H1 (cell line): Measurements from ENCODE around the gene PRSS22. TPM values are rescaled to one million over a fixed set of nuclear protein-coding genes. Genes with fewer than 3 reads are reported as not detected.

Source experiments
- CEBPB ChIP-seq: IDR thresholded peaks from 2 replicates; pipeline ENCODE4 v1.6.1; 2012; ENCODE audit warnings: low read depth, low read length
- EGR1 ChIP-seq: IDR thresholded peaks from 2 replicates; pipeline ENCODE4 v1.6.1; 2011; ENCODE audit warnings: low read depth, low read length, borderline replicate concordance
- SP1 ChIP-seq: IDR thresholded peaks from 2 replicates; pipeline ENCODE4 v1.6.1; 2011; ENCODE audit warnings: low read depth, low read length
- TBP ChIP-seq: IDR thresholded peaks from 2 replicates; pipeline ENCODE4 v1.6.1; 2011; ENCODE audit warnings: low read depth, low read length, improper control_type of control experiment
- YY1 ChIP-seq: IDR thresholded peaks from 2 replicates; pipeline ENCODE4 v1.6.1; 2011; ENCODE audit warnings: low read depth, mild to moderate bottlenecking, low read length
- ZNF274 ChIP-seq: IDR thresholded peaks from 2 replicates; pipeline ENCODE4 v1.7.0; 2012; ENCODE audit warnings: low read length, borderline replicate concordance; ENCODE audit errors: extremely low read depth
- polyA plus RNA-seq, 7 experiments: library from polyadenylated mRNA; depleted of rRNA in 3 of 7; stranded (reverse) in 5 of 7; unstranded in 2 of 7; fragments of >200 nt in 5 of 7; fragments of 200-250 nt in 2 of 7; gene quantifications; 1 replicate in 5 of 7; 2 replicates in 1 of 7; 4 replicates in 1 of 7; pipeline versions ENCODE4 v1.2.1 to v1.2.3, GENCODE V29; 2011 to 2013; ENCODE audit warnings: missing spikeins in 2 of 7, mixed read lengths in 2 of 7
- total RNA-seq: library from RNA; stranded (reverse); fragmentation: NEBNext Ultra II Directional; extraction: Animal tissue kit (Norgen Biotek cat#: 25700); gene quantifications from 2 replicates; pipeline ENCODE4 v1.2.1, GENCODE V29; 2021
- TF ChIP-seq, protein P1 (sequence below): IDR thresholded peaks from 2 replicates; pipeline ENCODE4 v1.6.1; 2012; ENCODE audit warnings: low read length, inconsistent platforms

Gene PRSS22
- total and polyA plus RNA-seq, 2 of the 8 experiments (the other 6 are each of a cell fraction or from before 2014, with no cell fraction given), result 4.0 to 4.4 TPM

DNA sequence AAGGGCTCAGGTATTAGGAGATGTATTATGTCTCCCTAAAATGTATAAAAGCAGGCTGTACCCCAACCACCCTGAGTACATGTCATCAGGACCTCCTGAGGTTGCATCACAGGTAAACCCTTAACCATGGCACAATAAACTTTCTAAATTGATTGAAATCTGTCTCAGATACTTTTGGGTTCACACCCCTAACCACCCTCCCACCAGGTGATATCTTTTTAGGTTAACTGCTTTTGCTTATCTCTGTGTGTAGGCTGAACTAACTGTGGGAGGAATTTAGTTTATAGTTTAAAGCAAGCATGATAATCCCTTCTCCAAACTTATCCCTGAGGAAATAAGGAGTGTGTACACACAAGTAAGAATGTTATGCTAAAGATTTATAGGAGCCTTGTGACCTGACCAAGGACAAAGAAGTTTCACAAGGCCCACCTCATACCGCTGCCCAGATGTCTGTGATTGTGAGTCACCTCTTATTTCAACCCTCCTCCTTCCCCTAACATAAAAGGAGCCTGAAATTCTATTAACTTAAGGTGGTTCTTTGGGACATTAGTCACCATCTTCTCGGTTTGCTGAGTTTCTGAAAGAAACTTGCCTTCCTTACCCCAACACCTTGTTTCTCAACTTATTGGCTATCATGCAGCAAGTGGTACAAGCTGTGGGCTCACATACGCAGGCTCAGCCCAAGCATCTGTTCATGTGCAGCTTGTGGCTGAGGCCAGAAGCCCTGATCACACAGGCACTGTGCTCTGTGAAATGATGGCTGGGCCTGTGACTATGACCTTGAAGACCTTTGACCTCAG is 11.3 kb downstream of the PRSS22 start (continued):
- TF ChIP-seq SP1 (no peak), ZNF274 (no peak), YY1 (no peak), CEBPB (no peak), EGR1 (no peak), TBP (no peak)
- TF ChIP-seq, protein P1, sequence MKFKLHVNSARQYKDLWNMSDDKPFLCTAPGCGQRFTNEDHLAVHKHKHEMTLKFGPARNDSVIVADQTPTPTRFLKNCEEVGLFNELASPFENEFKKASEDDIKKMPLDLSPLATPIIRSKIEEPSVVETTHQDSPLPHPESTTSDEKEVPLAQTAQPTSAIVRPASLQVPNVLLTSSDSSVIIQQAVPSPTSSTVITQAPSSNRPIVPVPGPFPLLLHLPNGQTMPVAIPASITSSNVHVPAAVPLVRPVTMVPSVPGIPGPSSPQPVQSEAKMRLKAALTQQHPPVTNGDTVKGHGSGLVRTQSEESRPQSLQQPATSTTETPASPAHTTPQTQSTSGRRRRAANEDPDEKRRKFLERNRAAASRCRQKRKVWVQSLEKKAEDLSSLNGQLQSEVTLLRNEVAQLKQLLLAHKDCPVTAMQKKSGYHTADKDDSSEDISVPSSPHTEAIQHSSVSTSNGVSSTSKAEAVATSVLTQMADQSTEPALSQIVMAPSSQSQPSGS, result no peak
- TF ChIP-seq, all 59 proteins: peak for 0
